Astrocyte of the spinal cord (primary cell): ENCODE data around the gene SFN.
A peak's percentile ranks its signal among the peaks of the same experiment; 100 is the strongest.

Experiments
- DNase-seq: peaks from one replicate; pipeline ENCODE4 v3.0.0; 2011; ENCODE audit warnings: low read depth, low spot score
- H3K4me3 ChIP-seq: 2 replicates; pipeline ENCODE4 v1.5.1; 2011; ENCODE audit warnings: low read depth, mild to moderate bottlenecking, low read length, moderate library complexity
- CTCF ChIP-seq: IDR thresholded peaks from 2 replicates; pipeline ENCODE4 v1.5.1; 2012; ENCODE audit warnings: low read depth, mild to moderate bottlenecking, low read length, inconsistent platforms
- in situ Hi-C: cut with HindIII; loops from 2 replicates; pipeline ENCODE4 v1.10.0; 2017; ENCODE audit warnings: low sequenced_read_pairs

Gene SFN

GRCh38 chr1:26856604-26857469 is 6.1 kb upstream of the SFN start:
- DNase-seq = no peak
- in situ Hi-C loops = no loop called here
- no peak for TF ChIP-seq CTCF
- H3K4me3 ChIP-seq = no peak overlapping the region

GRCh38 chr1:26857473-26858060 is 5.4 kb upstream of the SFN start:
- TF ChIP-seq CTCF = no peak
- no peak overlapping the region for H3K4me3 ChIP-seq
- in situ Hi-C loops = no loop called here
- DNase-seq = no peak

- in situ Hi-C loops = no loop called here
- TF ChIP-seq CTCF = no peak
- no peak overlapping the region for H3K4me3 ChIP-seq
- DNase-seq = no peak
These were observed 4.8 kb upstream of the SFN start for GRCh38 chr1:26858160-26858559.

- H3K4me3 ChIP-seq = no peak overlapping the region
- in situ Hi-C loops = no loop called here
- no peak for DNase-seq
- TF ChIP-seq CTCF = no peak
These were observed 3.9 kb upstream of the SFN start for GRCh38 chr1:26858891-26859640.

GRCh38 chr1:26861286-26861701 is 1.7 kb upstream of the SFN start:
- in situ Hi-C loops = no loop called here
- TF ChIP-seq CTCF = peak; percentile 46
- DNase-seq = peak; percentile 47
- H3K4me3 ChIP-seq = no peak overlapping the region

- DNase-seq = no peak
- no peak for TF ChIP-seq CTCF
- H3K4me3 ChIP-seq = no peak overlapping the region
- in situ Hi-C loops = no loop called here
These were observed 1.0 kb upstream of the SFN start for GRCh38 chr1:26861889-26862378.
